K562 (cell line): ENCODE results near the gene TIGAR. TPM values are rescaled to one million over a fixed set of nuclear protein-coding genes. Genes with fewer than 3 reads are reported as not detected.

Experiments
- ATAC-seq: fragments of 200-7000 bp; cut with Tn5 transposase; 3 replicates; pipeline ENCODE4 v1.9.1; 2020; ENCODE audit warnings: moderate library complexity
- BruUV-seq: library from RNA; stranded (reverse); fragments of 400-500 nt; replicated peaks from 2 replicates; lab custom pipeline; 2021; lab: Mats Ljungman, UMichigan
- CTCF ChIA-PET: fragments of 300-600 bp; formaldehyde crosslinking; extraction: SDS; loops from one replicate; lab custom pipeline; 2021; ENCODE audit warnings: low intra/inter-chr PET ratio; lab: Yijun Ruan, JAX
- POLR2A ChIA-PET: fragments of 300-600, 350-650 bp; sonication (Branson Sonifier 250); formaldehyde crosslinking; extraction: SDS; loops from one replicate; lab custom pipeline; 2021; ENCODE audit warnings: antibody characterized with exemption, inconsistent platforms; lab: Yijun Ruan, JAX
- DNase-seq, 4 experiments: peaks; one replicate each; pipeline versions ENCODE4 v3.0.0 to v3.0.0-alpha.2; 2011 to 2018; ENCODE audit warnings: low spot score in 3 of 4, mixed read lengths in 3 of 4; ENCODE audit errors: extremely low read depth in 1 of 4
- FAIRE-seq: peaks from 2 replicates; lab custom pipeline; 2011; peaks lifted over from hg19 to GRCh38; lab: Jason Lieb, UNC
- H2AFZ ChIP-seq: 2 replicates; pipeline ENCODE4 v1.6.0; 2011; ENCODE audit warnings: low read depth, low read length, control low read depth, inconsistent platforms
- H3K27ac ChIP-seq: fragments of 200-600 bp; 3 replicates; pipeline ENCODE4 v1.8.0; 2011; ENCODE audit warnings: low read depth, mild to moderate bottlenecking, control low read depth, inconsistent platforms, low read length, moderate library complexity, mixed read lengths; ENCODE audit errors: extremely low read depth
- H3K27me3 ChIP-seq, 2 experiments: fragments of 300-600 bp in 1 of 2; 2 replicates in 1 of 2; 3 replicates in 1 of 2; pipeline versions ENCODE4 v1.6.0 to v1.8.0; 2011; ENCODE audit warnings: inconsistent platforms in 2 of 2, low read length in 2 of 2, mild to moderate bottlenecking in 1 of 2, mixed read lengths in 1 of 2, moderate library complexity in 1 of 2; ENCODE audit not compliant: control insufficient read depth in 2 of 2, insufficient read depth in 2 of 2
- H3K36me3 ChIP-seq: fragments of 300-600 bp; 3 replicates; pipeline ENCODE4 v1.8.0; 2011; ENCODE audit warnings: mild to moderate bottlenecking, low read length, inconsistent platforms; ENCODE audit not compliant: control insufficient read depth, insufficient read depth
- H3K4me1 ChIP-seq, 2 experiments: fragments of 200-600 bp in 1 of 2; replicated peaks in 1 of 2; 2 replicates in 1 of 2; 3 replicates in 1 of 2; pipeline versions ENCODE4 v1.5.1 to v1.8.0; 2011; ENCODE audit warnings: inconsistent platforms in 2 of 2, low read length in 2 of 2, mild to moderate bottlenecking in 1 of 2, mixed read lengths in 1 of 2, moderate library complexity in 1 of 2; ENCODE audit not compliant: control insufficient read depth in 2 of 2, insufficient read depth in 2 of 2
- H3K4me2 ChIP-seq: 2 replicates; pipeline ENCODE4 v1.6.1; 2011; ENCODE audit warnings: low read length, control low read depth, inconsistent platforms, mixed read lengths; ENCODE audit not compliant: insufficient read depth
- H3K4me3 ChIP-seq: fragments of 200-600 bp; sonication (generic), shearing (Covaris generic); 2 replicates; pipeline ENCODE4 v1.5.1; 2016; ENCODE audit warnings: control low read depth, inconsistent platforms
- H3K79me2 ChIP-seq: fragments of 200-600 bp; 3 replicates; pipeline ENCODE4 v1.8.0; 2011; ENCODE audit warnings: low read length, inconsistent platforms; ENCODE audit not compliant: control insufficient read depth, insufficient read depth
- H3K9ac ChIP-seq, 2 experiments: 2 replicates each; pipeline versions ENCODE4 v1.6.0 to v1.6.1; 2011; ENCODE audit warnings: low read depth in 2 of 2, low read length in 2 of 2, control low read depth in 1 of 2, inconsistent platforms in 1 of 2, mild to moderate bottlenecking in 1 of 2, mixed read lengths in 1 of 2; ENCODE audit not compliant: insufficient read depth in 1 of 2
- H3K9me1 ChIP-seq: one replicate; pipeline ENCODE4 v1.6.0; 2011; ENCODE audit warnings: inconsistent platforms, mild to moderate bottlenecking, low read length, moderate library complexity; ENCODE audit not compliant: control insufficient read depth, insufficient read depth
- H3K9me3 ChIP-seq: replicated peaks from 2 replicates; pipeline ENCODE4 v1.5.1; 2011; ENCODE audit warnings: low read depth, low read length, inconsistent platforms; ENCODE audit not compliant: control insufficient read depth, insufficient read depth
- H4K20me1 ChIP-seq: replicated peaks from 2 replicates; pipeline ENCODE4 v1.6.1; 2011; ENCODE audit warnings: low read length, inconsistent platforms, mixed read lengths; ENCODE audit not compliant: control insufficient read depth, insufficient read depth
- CEBPG ChIP-seq, 3 experiments: fragments of 200-800 bp in 1 of 3; sonication (Bioruptor generic) in 1 of 3; sonication (generic) in 1 of 3; formaldehyde crosslinking in 1 of 3; IDR thresholded peaks in 2 of 3; conservative IDR thresholded peaks in 1 of 3; 2 replicates each; pipeline versions ENCODE4 v1.6.1 to v1.8.0; 2016 to 2022; ENCODE audit warnings: missing compliant biosample characterization in 2 of 3, missing genetic modification characterization in 2 of 3, mild to moderate bottlenecking in 1 of 3, missing genetic modification reagents in 1 of 3
- EP300 ChIP-seq: IDR thresholded peaks from 2 replicates; pipeline ENCODE4 v1.6.1; 2012; ENCODE audit warnings: low read length, improper control_type of control experiment
- GABPA ChIP-seq: fragments of 200-800 bp; sonication (Bioruptor generic); conservative IDR thresholded peaks from 2 replicates; pipeline ENCODE4 v1.6.1; 2016; ENCODE audit warnings: low read depth, missing genetic modification characterization, missing compliant biosample characterization
- MEF2D ChIP-seq: conservative IDR thresholded peaks from 2 replicates; pipeline ENCODE4 v1.6.1; 2016; ENCODE audit warnings: low read depth, missing genetic modification characterization, missing compliant biosample characterization
- PRPF4 ChIP-seq: fragments of 200-400 bp; formaldehyde crosslinking; IDR thresholded peaks from one replicate; pipeline ENCODE4 v1.6.1; 2017; ENCODE audit warnings: low read length, low read depth, mild to moderate bottlenecking; ENCODE audit not compliant: insufficient read depth, poor library complexity, severe bottlenecking
- TRIM24 ChIP-seq, 2 experiments: fragments of 450-650 bp; IDR thresholded peaks; 2 replicates each; pipeline ENCODE4 v1.6.1; 2016
- ZBTB17 ChIP-seq: fragments of 450-650 bp; formaldehyde crosslinking; IDR thresholded peaks from 2 replicates; pipeline ENCODE4 v1.4.0; 2020; ENCODE audit warnings: mild to moderate bottlenecking
- ZNF184 ChIP-seq: sonication (generic); formaldehyde crosslinking; IDR thresholded peaks from 2 replicates; pipeline ENCODE4 v1.5.0; 2020; ENCODE audit warnings: missing genetic modification reagents
- ZNF347 ChIP-seq: fragments of 450-650 bp; formaldehyde crosslinking; IDR thresholded peaks from 2 replicates; pipeline ENCODE4 v1.4.0; 2020; ENCODE audit warnings: low read depth, mild to moderate bottlenecking, moderate library complexity
- WGBS: fragments of 100-300 bp; shearing (Covaris generic); methylation state at CpG from one replicate; pipeline ENCODE4 v1.1.6; 2016; ENCODE audit warnings: low coverage, mixed read lengths; ENCODE audit not compliant: insufficient coverage; ENCODE audit errors: missing lambda C conversion rate; 5-methylcytosine and 5-hydroxymethylcytosine counted together
- in situ Hi-C: fragments of 300-500 bp; cut with MboI; formaldehyde crosslinking; loops from 4 replicates; pipeline ENCODE4 v1.15.0; 2018; ENCODE audit warnings: inconsistent platforms, mixed read lengths
- intact Hi-C: fragments of 100-400 bp; cut with micrococcal nuclease; formaldehyde crosslinking; loops from 2 replicates; pipeline ENCODE4 v1.14.2; 2022
- polyA plus RNA-seq, 8 experiments: library from polyadenylated mRNA; depleted of rRNA in 4 of 8; stranded (reverse) in 5 of 8; unstranded in 3 of 8; fragments of >200 nt; fragmentation: Nextera tagmentation in 2 of 8; fragmentation: Illumina TruSeq in 1 of 8; extraction: Ambion mirVana in 2 of 8; extraction: Trizol in 1 of 8; gene quantifications; 2 replicates each; pipeline versions ENCODE4 v1.2.1 to v1.2.3, GENCODE V29; 2011 to 2014; ENCODE audit warnings: inconsistent platforms in 1 of 8, missing spikeins in 1 of 8
- total RNA-seq, 7 experiments: library from RNA; depleted of rRNA in 6 of 7; stranded (reverse); fragments of >200 nt in 6 of 7; fragmentation: Illumina TruSeq in 2 of 7; extraction: Trizol in 2 of 7; gene quantifications; 2 replicates each; pipeline versions ENCODE4 v1.2.1 to v1.2.3, GENCODE V29; 2011 to 2021; ENCODE audit warnings: low replicate concordance in 1 of 7
- TF ChIP-seq, protein P1 (sequence below): fragments of 150-350 bp; IDR thresholded peaks from 2 replicates; pipeline ENCODE4 v1.6.1; 2014; ENCODE audit warnings: low read depth, mild to moderate bottlenecking, low read length, borderline replicate concordance

TIGAR gene
- total and polyA plus RNA-seq, 9 of the 15 experiments (the other 6 are each of a cell fraction or from before 2014, with no cell fraction given): 0.11 to 1.0 (median 0.53) TPM; not detected in 2

- H3K9me3 ChIP-seq: no peaks in the 10 kb centered on the region
- no peaks in the 10 kb centered on the region for H3K79me2 ChIP-seq
- H2AFZ ChIP-seq: no peak overlapping the region
- no peak overlapping the region for H3K4me2 ChIP-seq
- H4K20me1 ChIP-seq: no peaks in the 10 kb centered on the region
- in situ Hi-C loops (no loop called here), intact Hi-C loops (no loop called here)
- no peak overlapping the region for H3K9ac ChIP-seq
- no peak for FAIRE-seq
- no TSS peak for BruUV-seq
- 8% methylated on average over 6 of the region's 6 CpGs for WGBS
- H3K9me1 ChIP-seq: no peaks in the 10 kb centered on the region
- ChIA-PET POLR2A (interaction anchor here (0.6 to 1.6 kb wide), 2 partner anchors 11 to 123 kb away, joined by 3 read pairs; no protein-coding TSS in a partner anchor), CTCF (no interaction called here)
- no peak for DNase-seq
- no peak overlapping the region for H3K4me3 ChIP-seq
- no peak for ATAC-seq
- peaks cover 12 to 28% of the 10 kb centered on the region in 2 experiments; a peak in 4 of 5 replicates for H3K27me3 ChIP-seq
- peaks cover 0 to 6% of the 10 kb centered on the region in 2 experiments; a peak in 2 of 5 replicates for H3K4me1 ChIP-seq
- TF ChIP-seq CEBPG (CRISPR knock-in tag; IDR thresholded peaks at IDR 0.05) (no peak), CEBPG (tag; conservative IDR thresholded peaks at IDR 0.05 in 1 of 2, IDR thresholded peaks at IDR 0.05 in 1 of 2) (no peak), MEF2D (tag) (no peak), GABPA (tag) (no peak), TRIM24 (IDR thresholded peaks at IDR 0.05) (no peak), ZNF347 (no peak), ZBTB17 (no peak), EP300 (no peak), ZNF184 (no peak), PRPF4 (no peak)
- TF ChIP-seq, protein P1, sequence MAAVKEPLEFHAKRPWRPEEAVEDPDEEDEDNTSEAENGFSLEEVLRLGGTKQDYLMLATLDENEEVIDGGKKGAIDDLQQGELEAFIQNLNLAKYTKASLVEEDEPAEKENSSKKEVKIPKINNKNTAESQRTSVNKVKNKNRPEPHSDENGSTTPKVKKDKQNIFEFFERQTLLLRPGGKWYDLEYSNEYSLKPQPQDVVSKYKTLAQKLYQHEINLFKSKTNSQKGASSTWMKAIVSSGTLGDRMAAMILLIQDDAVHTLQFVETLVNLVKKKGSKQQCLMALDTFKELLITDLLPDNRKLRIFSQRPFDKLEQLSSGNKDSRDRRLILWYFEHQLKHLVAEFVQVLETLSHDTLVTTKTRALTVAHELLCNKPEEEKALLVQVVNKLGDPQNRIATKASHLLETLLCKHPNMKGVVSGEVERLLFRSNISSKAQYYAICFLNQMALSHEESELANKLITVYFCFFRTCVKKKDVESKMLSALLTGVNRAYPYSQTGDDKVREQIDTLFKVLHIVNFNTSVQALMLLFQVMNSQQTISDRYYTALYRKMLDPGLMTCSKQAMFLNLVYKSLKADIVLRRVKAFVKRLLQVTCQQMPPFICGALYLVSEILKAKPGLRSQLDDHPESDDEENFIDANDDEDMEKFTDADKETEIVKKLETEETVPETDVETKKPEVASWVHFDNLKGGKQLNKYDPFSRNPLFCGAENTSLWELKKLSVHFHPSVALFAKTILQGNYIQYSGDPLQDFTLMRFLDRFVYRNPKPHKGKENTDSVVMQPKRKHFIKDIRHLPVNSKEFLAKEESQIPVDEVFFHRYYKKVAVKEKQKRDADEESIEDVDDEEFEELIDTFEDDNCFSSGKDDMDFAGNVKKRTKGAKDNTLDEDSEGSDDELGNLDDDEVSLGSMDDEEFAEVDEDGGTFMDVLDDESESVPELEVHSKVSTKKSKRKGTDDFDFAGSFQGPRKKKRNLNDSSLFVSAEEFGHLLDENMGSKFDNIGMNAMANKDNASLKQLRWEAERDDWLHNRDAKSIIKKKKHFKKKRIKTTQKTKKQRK: no peak
- TF ChIP-seq, all 486 proteins: peak for 0
- H3K27ac ChIP-seq: no peak overlapping the region
- H3K36me3 ChIP-seq: no peaks in the 10 kb centered on the region
Measured at GRCh38 chr12:4375449-4375848, 54.4 kb downstream of the TIGAR start.
